Endothelial cell of umbilical vein (primary cell): ENCODE results near the gene SETD1A. TPM values are rescaled to one million over a fixed set of nuclear protein-coding genes. Genes with fewer than 3 reads are reported as not detected.
A peak's percentile ranks its signal among the peaks of the same experiment; 100 is the strongest.

Source experiments
- BruUV-seq: library from RNA; stranded (reverse); fragments of 400-500 nt; replicated peaks from 2 replicates; lab custom pipeline; 2021; lab: Mats Ljungman, UMichigan
- CTCF ChIA-PET: fragments of 300-600, 350-600 bp; sonication (Branson Sonifier 250); formaldehyde crosslinking; loops from one replicate; lab custom pipeline; 2021; ENCODE audit warnings: antibody characterized with exemption, inconsistent platforms; lab: Charles Lee
- POLR2A ChIA-PET: fragments of 300-600, 350-600 bp; sonication (Branson Sonifier 250); formaldehyde crosslinking; loops from one replicate; lab custom pipeline; 2021; ENCODE audit warnings: antibody characterized with exemption, inconsistent platforms; lab: Charles Lee
- DNase-seq: peaks from one replicate; pipeline ENCODE4 v3.0.0-alpha.2; 2011; ENCODE audit warnings: low read depth, low spot score
- FAIRE-seq: peaks from 2 replicates; lab custom pipeline; 2011; peaks lifted over from hg19 to GRCh38; lab: Jason Lieb, UNC
- H2AFZ ChIP-seq: 2 replicates; pipeline ENCODE4 v1.6.0; 2012; ENCODE audit warnings: low read depth, low read length, control low read depth, inconsistent platforms
- H3K27ac ChIP-seq: 2 replicates; pipeline ENCODE4 v1.5.1; 2011; ENCODE audit warnings: low read depth, mild to moderate bottlenecking, control low read depth, low read length, moderate library complexity; ENCODE audit not compliant: insufficient read depth
- H3K27me3 ChIP-seq, 2 experiments: 2 replicates each; pipeline versions ENCODE4 v1.6.0 to v1.6.1; 2011; ENCODE audit warnings: low read length in 2 of 2, mixed read lengths in 1 of 2; ENCODE audit not compliant: control insufficient read depth in 2 of 2, insufficient read depth in 2 of 2
- H3K36me3 ChIP-seq, 2 experiments: 2 replicates in 1 of 2; 3 replicates in 1 of 2; pipeline ENCODE4 v1.5.1; 2011; ENCODE audit warnings: low read length in 2 of 2, mild to moderate bottlenecking in 1 of 2, moderate library complexity in 1 of 2; ENCODE audit not compliant: control insufficient read depth in 2 of 2, insufficient read depth in 2 of 2; ENCODE audit errors: extremely low read depth in 1 of 2
- H3K4me1 ChIP-seq: 3 replicates; pipeline ENCODE4 v1.5.1; 2011; ENCODE audit warnings: mild to moderate bottlenecking, low read length; ENCODE audit not compliant: control insufficient read depth, insufficient read depth; ENCODE audit errors: extremely low read depth
- H3K4me2 ChIP-seq: 2 replicates; pipeline ENCODE4 v1.6.1; 2011; ENCODE audit warnings: low read length, control low read depth, mixed read lengths; ENCODE audit not compliant: insufficient read depth
- H3K4me3 ChIP-seq, 3 experiments: fragments of 200-600 bp in 1 of 3; sonication (generic), shearing (Covaris generic) in 1 of 3; replicated peaks in 1 of 3; 2 replicates each; pipeline ENCODE4 v1.5.1; 2011 to 2016; ENCODE audit warnings: control low read depth in 3 of 3, low read length in 3 of 3, mild to moderate bottlenecking in 2 of 3, inconsistent platforms in 1 of 3, low read depth in 1 of 3, moderate library complexity in 1 of 3; ENCODE audit not compliant: insufficient read depth in 1 of 3
- H3K79me2 ChIP-seq: 2 replicates; pipeline ENCODE4 v1.6.0; 2012; ENCODE audit warnings: low read length, inconsistent platforms; ENCODE audit not compliant: control insufficient read depth, insufficient read depth
- H3K9ac ChIP-seq: replicated peaks from 2 replicates; pipeline ENCODE3; 2011; ENCODE audit warnings: low read length, control low read depth; ENCODE audit not compliant: insufficient read depth; ENCODE audit errors: extremely low read depth
- H3K9me1 ChIP-seq: replicated peaks from 3 replicates; pipeline ENCODE4 v1.6.0; 2011; ENCODE audit warnings: mild to moderate bottlenecking, low read length; ENCODE audit not compliant: control insufficient read depth, insufficient read depth; ENCODE audit errors: extremely low read depth
- H3K9me3 ChIP-seq: replicated peaks from 2 replicates; pipeline ENCODE4 v1.5.1; 2012; ENCODE audit warnings: low read length, inconsistent platforms; ENCODE audit not compliant: control insufficient read depth, insufficient read depth
- H4K20me1 ChIP-seq: replicated peaks from 2 replicates; pipeline ENCODE3; 2011; ENCODE audit warnings: mild to moderate bottlenecking, low read length; ENCODE audit not compliant: control insufficient read depth, insufficient read depth; ENCODE audit errors: extremely low read depth
- CTCF ChIP-seq, 2 donors: IDR thresholded peaks; 1 replicate in 1 of 2; 2 replicates in 1 of 2; pipeline ENCODE4 v1.5.1; 2011; ENCODE audit warnings: low read length in 2 of 2, mild to moderate bottlenecking in 2 of 2, moderate library complexity in 2 of 2, control low read depth in 1 of 2, inconsistent platforms in 1 of 2, low read depth in 1 of 2; ENCODE audit not compliant: insufficient read depth in 1 of 2; ENCODE audit errors: extremely low read depth in 1 of 2
- FOS ChIP-seq: IDR thresholded peaks from 2 replicates; pipeline ENCODE4 v1.6.1; 2011; ENCODE audit warnings: mild to moderate bottlenecking, low read length, moderate library complexity, borderline replicate concordance; ENCODE audit not compliant: insufficient read depth
- GATA2 ChIP-seq: IDR thresholded peaks from 2 replicates; pipeline ENCODE4 v1.7.0; 2011; ENCODE audit warnings: low read depth, mild to moderate bottlenecking, moderate library complexity, mixed read lengths, low read length; ENCODE audit not compliant: insufficient read length, insufficient read depth
- JUN ChIP-seq: IDR thresholded peaks from 2 replicates; pipeline ENCODE4 v1.6.1; 2011; ENCODE audit warnings: borderline replicate concordance, low read depth; ENCODE audit not compliant: insufficient read length, insufficient read depth
- MYC ChIP-seq: IDR thresholded peaks from one replicate; pipeline ENCODE4 v1.6.1; 2011; ENCODE audit warnings: mild to moderate bottlenecking, low read depth, low read length
- POLR2A ChIP-seq: IDR thresholded peaks from 2 replicates; pipeline ENCODE4 v1.6.1; 2012; ENCODE audit warnings: low read depth, mild to moderate bottlenecking, control low read depth, low read length
- POLR2AphosphoS5 ChIP-seq: IDR thresholded peaks from 2 replicates; pipeline ENCODE4 v1.6.1; 2012; ENCODE audit warnings: low read depth, mild to moderate bottlenecking, control low read depth, low read length, moderate library complexity; ENCODE audit not compliant: insufficient read depth
- dilution Hi-C: fragments of 300-500 bp; cut with MboI; formaldehyde crosslinking; loops from one replicate; pipeline ENCODE4 v1.15.0; 2019; ENCODE audit warnings: low sequenced_read_pairs; ENCODE audit not compliant: extremely low pct_ligation_motif_present
- intact Hi-C: fragments of 100-400 bp; cut with micrococcal nuclease; formaldehyde crosslinking; loops from one replicate; pipeline ENCODE4 v1.10.0; 2022
- polyA plus RNA-seq, 4 experiments: library from polyadenylated mRNA; depleted of rRNA in 3 of 4; stranded (reverse) in 3 of 4; unstranded in 1 of 4; fragments of >200 nt; gene quantifications; 2 replicates each; pipeline versions ENCODE4 v1.2.1 to v1.2.3, GENCODE V29; 2011 to 2012; ENCODE audit warnings: missing spikeins in 1 of 4
- total RNA-seq: library from RNA; stranded (reverse); gene quantifications from 2 replicates; pipeline ENCODE4 v1.2.3, GENCODE V29; 2021

SETD1A gene
- total and polyA plus RNA-seq, 2 donors (not counting 3 experiments of a cell fraction or from before 2014, with no cell fraction given), result 3.5 to 21.3 TPM

DNA sequence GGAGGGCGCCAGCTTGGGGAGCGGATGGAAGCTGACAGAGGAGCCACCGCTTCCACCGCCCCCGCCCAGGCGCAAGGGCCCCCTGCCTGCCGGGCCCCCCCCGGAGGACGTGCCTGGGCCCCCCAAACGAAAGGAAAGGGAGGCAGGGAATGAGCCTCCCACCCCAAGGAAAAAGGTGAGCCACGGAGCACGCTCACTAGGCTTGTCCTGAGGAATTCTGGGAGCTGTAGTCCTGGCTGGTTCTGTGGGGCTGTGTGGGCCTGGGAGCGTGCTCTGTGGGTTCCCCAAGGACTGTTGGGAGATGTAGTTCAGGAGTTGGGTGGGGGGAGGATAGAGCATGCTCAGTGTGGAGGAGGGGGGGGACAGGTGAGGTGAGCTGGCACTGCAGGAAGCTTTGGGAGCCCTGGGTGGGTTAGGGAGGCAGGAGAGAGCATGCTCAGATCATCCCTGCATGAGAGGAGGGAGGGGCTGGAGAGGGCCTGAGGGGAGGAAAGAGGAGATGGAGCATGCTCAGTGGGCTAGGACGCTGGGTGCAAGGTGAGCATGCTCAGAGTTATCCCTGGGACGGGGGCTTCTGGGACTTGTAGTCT is 29.7 kb upstream of the SETD1A start:
- H4K20me1 ChIP-seq, result no peaks in the 10 kb centered on the region
- H3K4me2 ChIP-seq, result no peak overlapping the region
- H3K4me1 ChIP-seq, result peaks cover 2% of the 10 kb centered on the region
- H3K79me2 ChIP-seq, result no peaks in the 10 kb centered on the region
- no peaks in the 10 kb centered on the region for H3K9me1 ChIP-seq
- no peak overlapping the region for H2AFZ ChIP-seq
- ChIA-PET POLR2A (no interaction called here), CTCF (no interaction called here)
- H3K9me3 ChIP-seq, result no peaks in the 10 kb centered on the region
- no peak overlapping the region for H3K27ac ChIP-seq
- BruUV-seq, result no TSS peak
- intact Hi-C loops (no loop called here), dilution Hi-C loops (no loop called here)
- peak; percentile 67 for FAIRE-seq
- peak; percentile 36 for DNase-seq
- H3K9ac ChIP-seq, result no peak overlapping the region
- no peak for TF ChIP-seq MYC
- TF ChIP-seq CTCF (IDR thresholded peaks at IDR 0.05; ENCODE audit: extremely low read depth in 1 of 2, insufficient read depth in 1 of 2, low read depth in 1 of 2, low read length in 2 of 2), result no peak
- TF ChIP-seq POLR2A, result no peak
- no peak for TF ChIP-seq FOS
- TF ChIP-seq POLR2AphosphoS5, result no peak
- TF ChIP-seq GATA2, result no peak
- TF ChIP-seq JUN, result no peak
- no peaks in the 10 kb centered on the region for H3K27me3 ChIP-seq
- H3K4me3 ChIP-seq, result no peak overlapping the region
- peaks cover 4 to 30% of the 10 kb centered on the region in 2 experiments for H3K36me3 ChIP-seq
